GM18520 (cell line): Measurements from ENCODE around the gene AIG1.

Experiments
- ATAC-seq: cut with Tn5 transposase; IDR thresholded peaks from one replicate; pipeline ENCODE4 v1.9.1; 2021; ENCODE audit not compliant: unreplicated experiment

Gene AIG1

GRCh38 chr6:143356101-143356880, 295.6 kb downstream of the AIG1 start:
- ATAC-seq: no peak

GRCh38 chr6:143357152-143357551, 296.5 kb downstream of the AIG1 start:
- ATAC-seq: no peak

GRCh38 chr6:143357561-143358255, 297.0 kb downstream of the AIG1 start:
- no peak for ATAC-seq

- ATAC-seq: no peak
Measured at GRCh38 chr6:143361536-143362191, 301.0 kb downstream of the AIG1 start.

GRCh38 chr6:143362192-143362558, 301.5 kb downstream of the AIG1 start:
- no peak for ATAC-seq

- ATAC-seq: no peak
Measured at GRCh38 chr6:143363299-143363698, 302.6 kb downstream of the AIG1 start.

GRCh38 chr6:143368426-143368825, 307.7 kb downstream of the AIG1 start:
- peak; percentile 97 for ATAC-seq

GRCh38 chr6:143369971-143370370, 309.3 kb downstream of the AIG1 start:
- ATAC-seq: no peak

- ATAC-seq: no peak
Measured at GRCh38 chr6:143370812-143371370, 310.2 kb downstream of the AIG1 start.

GRCh38 chr6:143372199-143372882, 311.7 kb downstream of the AIG1 start:
- ATAC-seq: no peak

- ATAC-seq: no peak
Measured at GRCh38 chr6:143374014-143374413, 313.3 kb downstream of the AIG1 start.

GRCh38 chr6:143375022-143375585, 314.4 kb downstream of the AIG1 start:
- ATAC-seq: no peak

GRCh38 chr6:143376375-143376774, 315.7 kb downstream of the AIG1 start:
- ATAC-seq: no peak

GRCh38 chr6:143376861-143377260, 316.2 kb downstream of the AIG1 start:
- ATAC-seq: no peak

- no peak for ATAC-seq
Measured at GRCh38 chr6:143385636-143386035, 324.9 kb downstream of the AIG1 start.

- no peak for ATAC-seq
Measured at GRCh38 chr6:143390278-143390677, 329.6 kb downstream of the AIG1 start.
